Measurements from ENCODE around the gene CFH.
A peak's percentile ranks its signal among the peaks of the same experiment; 100 is the strongest.
"Not testable (repeated sequence)": the region's sequence is repeated elsewhere in the genome, so short reads cannot be mapped to it uniquely, and the experiment has no call there.

CFH gene

GRCh38 chr1:196669693-196670092 is 17.9 kb downstream of the CFH start:
- no peak for DNase-seq

- no peak for DNase-seq
These were observed 23.1 kb downstream of the CFH start for GRCh38 chr1:196674908-196675307.

- no peak for DNase-seq
These were observed 26.1 kb downstream of the CFH start for GRCh38 chr1:196677781-196678509.

GRCh38 chr1:196678510-196678884 is 26.7 kb downstream of the CFH start:
- DNase-seq, result no peak

- DNase-seq, result no peak
These were observed 28.3 kb downstream of the CFH start for GRCh38 chr1:196680107-196680506.

- DNase-seq, result no peak
These were observed 32.6 kb downstream of the CFH start for GRCh38 chr1:196684476-196684875.

GRCh38 chr1:196685506-196685905 is 33.7 kb downstream of the CFH start:
- DNase-seq, result no peak

GRCh38 chr1:196689001-196689400 is 37.2 kb downstream of the CFH start:
- DNase-seq, result no peak

- DNase-seq, result no peak
These were observed 38.7 kb downstream of the CFH start for GRCh38 chr1:196690582-196690981.

GRCh38 chr1:196698993-196699392 is 47.1 kb downstream of the CFH start:
- no peak for DNase-seq

GRCh38 chr1:196701144-196701543 is 49.3 kb downstream of the CFH start:
- no peak for DNase-seq

GRCh38 chr1:196709892-196710291 is 58.0 kb downstream of the CFH start:
- not testable (repeated sequence) for DNase-seq

- no peak for DNase-seq
These were observed 66.0 kb downstream of the CFH start for GRCh38 chr1:196717868-196718267.

GRCh38 chr1:196723325-196724185 is 71.7 kb downstream of the CFH start:
- peak; percentile 50 for DNase-seq

GRCh38 chr1:196732526-196732925 is 80.7 kb downstream of the CFH start:
- DNase-seq, result no peak

GRCh38 chr1:196733091-196733970 is 81.5 kb downstream of the CFH start:
- no peak for DNase-seq

GRCh38 chr1:196734006-196734405 is 82.2 kb downstream of the CFH start:
- no peak for DNase-seq

- DNase-seq, result no peak
These were observed 82.6 kb downstream of the CFH start for GRCh38 chr1:196734460-196734859.

GRCh38 chr1:196738730-196739129 is 86.9 kb downstream of the CFH start:
- DNase-seq, result no peak

GRCh38 chr1:196743244-196743643 is 91.4 kb downstream of the CFH start:
- peak; percentile 23 for DNase-seq

- DNase-seq, result not testable (repeated sequence)
These were observed 113.3 kb downstream of the CFH start for GRCh38 chr1:196765019-196765740.

GRCh38 chr1:196769823-196770222 is 118.0 kb downstream of the CFH start:
- not testable (repeated sequence) for DNase-seq

- DNase-seq, result no peak
These were observed 121.9 kb downstream of the CFH start for GRCh38 chr1:196773713-196774112.
